ENCODE results near the gene RELL1.

The RELL1 gene

GRCh38 chr4:37652747-37653527, 33.2 kb downstream of the RELL1 start:
- no peak overlapping the region for H3K27ac ChIP-seq (ENCODE audit: low read depth, low read length)
- no peak overlapping the region for H3K4me3 ChIP-seq (ENCODE audit: low read depth, low read length)
- H3K79me2 ChIP-seq (ENCODE audit: control insufficient read depth, insufficient read depth, low read length, unreplicated experiment): peaks cover 6% of the 10 kb centered on the region
- H2AFZ ChIP-seq (ENCODE audit: low read length, unreplicated experiment): no peak overlapping the region
- no peaks in the 10 kb centered on the region for H3K27me3 ChIP-seq (ENCODE audit: insufficient read depth, low read length)
- H3K4me1 ChIP-seq (ENCODE audit: control insufficient read depth, insufficient read depth, low read length, unreplicated experiment): peaks cover 21% of the 10 kb centered on the region
- H3K36me3 ChIP-seq (ENCODE audit: insufficient read depth, low read length): no peaks in the 10 kb centered on the region

DNA sequence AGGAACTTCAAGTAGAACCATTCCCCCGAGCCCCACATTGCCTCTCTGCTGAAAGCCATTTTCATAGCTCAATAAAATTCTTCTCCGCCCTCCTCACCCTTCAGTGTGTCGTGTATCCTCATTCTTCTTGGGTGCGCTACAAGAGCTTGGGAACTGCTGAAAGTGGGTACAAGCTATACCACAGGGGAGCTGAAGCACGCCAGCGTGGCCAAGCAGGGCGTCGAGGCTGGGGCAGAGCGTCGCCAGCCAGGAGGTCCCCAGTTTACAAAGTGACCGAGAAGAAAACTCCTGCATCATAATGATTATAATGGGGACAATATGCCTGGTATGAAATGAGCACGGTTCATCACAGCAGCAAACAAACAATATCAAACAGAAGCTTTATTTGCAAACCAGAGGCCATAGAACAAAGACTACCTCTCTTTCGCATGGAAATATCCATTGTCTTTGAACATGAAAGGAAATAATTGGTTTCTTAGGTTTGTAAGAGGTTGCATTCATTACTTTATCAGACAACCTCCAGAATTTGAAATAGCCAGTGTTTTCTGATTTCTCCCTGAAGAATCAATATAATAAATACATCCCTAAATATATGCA, 34.3 kb downstream of the RELL1 start:
- H3K79me2 ChIP-seq (ENCODE audit: control insufficient read depth, insufficient read depth, low read length, unreplicated experiment): peaks cover 6% of the 10 kb centered on the region
- peaks cover 6% of the 10 kb centered on the region for H3K36me3 ChIP-seq (ENCODE audit: insufficient read depth, low read length)
- H3K27me3 ChIP-seq (ENCODE audit: insufficient read depth, low read length): no peaks in the 10 kb centered on the region
- peaks cover 27% of the 10 kb centered on the region for H3K4me1 ChIP-seq (ENCODE audit: control insufficient read depth, insufficient read depth, low read length, unreplicated experiment)
- H2AFZ ChIP-seq (ENCODE audit: low read length, unreplicated experiment): no peak overlapping the region
- no peak overlapping the region for H3K4me3 ChIP-seq (ENCODE audit: low read depth, low read length)
- no peak overlapping the region for H3K27ac ChIP-seq (ENCODE audit: low read depth, low read length)

DNA sequence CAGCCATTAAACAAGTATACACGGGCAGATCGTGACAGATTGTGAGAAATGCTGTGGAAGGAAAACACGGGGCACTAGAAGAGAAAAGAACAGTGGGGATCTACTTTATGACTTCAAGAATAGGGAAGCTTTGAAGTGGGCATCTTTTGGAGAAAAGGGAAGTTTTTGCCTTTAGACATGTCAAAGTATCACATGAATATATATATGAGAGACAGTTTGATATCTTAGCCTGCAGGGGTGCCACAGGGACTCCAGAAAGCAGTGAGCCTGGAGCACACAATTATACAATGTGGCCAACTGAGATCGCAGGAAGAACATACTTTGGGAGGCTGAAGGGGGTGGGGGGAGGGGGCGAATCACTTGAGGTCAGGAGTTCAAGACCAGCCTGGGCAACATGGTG, 35.7 kb downstream of the RELL1 start:
- Histone ChIP-seq H3K36me3 (ENCODE audit: insufficient read depth, low read length) (peaks cover 14% of the 10 kb centered on the region), H2AFZ (ENCODE audit: low read length, unreplicated experiment) (no peak overlapping the region), H3K27me3 (ENCODE audit: insufficient read depth, low read length) (no peaks in the 10 kb centered on the region), H3K79me2 (ENCODE audit: control insufficient read depth, insufficient read depth, low read length, unreplicated experiment) (peaks cover 6% of the 10 kb centered on the region), H3K4me1 (ENCODE audit: control insufficient read depth, insufficient read depth, low read length, unreplicated experiment) (peaks cover 31% of the 10 kb centered on the region), H3K4me3 (ENCODE audit: low read depth, low read length) (no peak overlapping the region), H3K27ac (ENCODE audit: low read depth, low read length) (no peak overlapping the region)

DNA sequence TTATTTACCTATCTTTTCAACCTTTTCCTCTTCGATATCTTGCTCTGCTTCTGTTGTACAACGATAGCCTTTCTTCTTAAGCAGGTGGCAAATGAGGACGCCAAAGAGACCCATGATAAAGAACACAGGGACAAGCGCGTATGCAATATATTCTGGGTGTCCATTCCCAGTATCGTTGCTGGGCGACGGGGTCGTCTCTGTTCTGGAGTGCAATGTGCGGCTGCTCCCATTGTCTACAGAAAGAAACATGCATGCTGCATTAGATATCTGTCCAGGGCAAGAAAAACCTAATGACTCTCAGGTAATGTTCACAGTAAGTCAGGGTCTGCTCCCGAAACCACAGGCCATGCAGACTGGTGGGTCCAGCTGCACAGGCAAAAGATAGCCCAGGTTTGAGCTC, 36.9 kb downstream of the RELL1 start:
- Histone ChIP-seq H3K4me3 (ENCODE audit: low read depth, low read length) (no peak overlapping the region), H3K79me2 (ENCODE audit: control insufficient read depth, insufficient read depth, low read length, unreplicated experiment) (peaks cover 6% of the 10 kb centered on the region), H2AFZ (ENCODE audit: low read length, unreplicated experiment) (no peak overlapping the region), H3K27me3 (ENCODE audit: insufficient read depth, low read length) (no peaks in the 10 kb centered on the region), H3K27ac (ENCODE audit: low read depth, low read length) (no peak overlapping the region), H3K36me3 (ENCODE audit: insufficient read depth, low read length) (peaks cover 14% of the 10 kb centered on the region), H3K4me1 (ENCODE audit: control insufficient read depth, insufficient read depth, low read length, unreplicated experiment) (peaks cover 40% of the 10 kb centered on the region)

GRCh38 chr4:37648084-37648817, 37.9 kb downstream of the RELL1 start:
- Histone ChIP-seq H3K27ac (ENCODE audit: low read depth, low read length) (peak overlapping the region; percentile 73), H2AFZ (ENCODE audit: low read length, unreplicated experiment) (no peak overlapping the region), H3K27me3 (ENCODE audit: insufficient read depth, low read length) (no peaks in the 10 kb centered on the region), H3K79me2 (ENCODE audit: control insufficient read depth, insufficient read depth, low read length, unreplicated experiment) (peaks cover 6% of the 10 kb centered on the region), H3K4me3 (ENCODE audit: low read depth, low read length) (peak overlapping the region; percentile 61; the same call in 1 of the 2 replicates), H3K4me1 (ENCODE audit: control insufficient read depth, insufficient read depth, low read length, unreplicated experiment) (peaks cover 30% of the 10 kb centered on the region), H3K36me3 (ENCODE audit: insufficient read depth, low read length) (peaks cover 14% of the 10 kb centered on the region)

DNA sequence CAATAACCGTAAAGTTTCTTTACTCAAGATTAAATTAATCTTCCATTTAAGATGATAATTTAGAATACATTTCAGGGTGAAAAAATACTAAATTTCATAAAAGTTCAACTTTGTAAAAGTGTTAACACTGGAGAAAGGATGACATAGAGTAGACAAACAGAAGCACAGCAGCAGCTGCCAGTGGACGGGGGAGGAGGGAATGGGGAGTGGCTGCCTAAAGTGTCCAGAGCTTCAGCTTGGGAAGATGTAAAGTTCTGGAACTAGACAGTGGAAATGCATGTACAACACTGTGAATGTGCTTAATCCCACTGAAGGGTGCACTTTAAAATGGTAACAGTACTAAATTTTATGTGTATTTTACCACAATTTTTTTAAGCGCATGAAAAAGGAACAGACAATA, 39.9 kb downstream of the RELL1 start:
- Histone ChIP-seq H3K4me3 (ENCODE audit: low read depth, low read length) (no peak overlapping the region), H3K27ac (ENCODE audit: low read depth, low read length) (peak overlapping the region; percentile 88; the same call in 1 of the 2 replicates), H3K27me3 (ENCODE audit: insufficient read depth, low read length) (no peaks in the 10 kb centered on the region), H3K4me1 (ENCODE audit: control insufficient read depth, insufficient read depth, low read length, unreplicated experiment) (peaks cover 27% of the 10 kb centered on the region), H3K79me2 (ENCODE audit: control insufficient read depth, insufficient read depth, low read length, unreplicated experiment) (peaks cover 6% of the 10 kb centered on the region), H2AFZ (ENCODE audit: low read length, unreplicated experiment) (no peak overlapping the region), H3K36me3 (ENCODE audit: insufficient read depth, low read length) (peaks cover 14% of the 10 kb centered on the region)

GRCh38 chr4:37645736-37646135, 40.4 kb downstream of the RELL1 start:
- Histone ChIP-seq H3K27me3 (ENCODE audit: insufficient read depth, low read length) (no peaks in the 10 kb centered on the region), H3K36me3 (ENCODE audit: insufficient read depth, low read length) (peaks cover 14% of the 10 kb centered on the region), H2AFZ (ENCODE audit: low read length, unreplicated experiment) (no peak overlapping the region), H3K27ac (ENCODE audit: low read depth, low read length) (peak overlapping the region; percentile 88), H3K4me3 (ENCODE audit: low read depth, low read length) (no peak overlapping the region), H3K4me1 (ENCODE audit: control insufficient read depth, insufficient read depth, low read length, unreplicated experiment) (peaks cover 27% of the 10 kb centered on the region), H3K79me2 (ENCODE audit: control insufficient read depth, insufficient read depth, low read length, unreplicated experiment) (peaks cover 6% of the 10 kb centered on the region)

DNA sequence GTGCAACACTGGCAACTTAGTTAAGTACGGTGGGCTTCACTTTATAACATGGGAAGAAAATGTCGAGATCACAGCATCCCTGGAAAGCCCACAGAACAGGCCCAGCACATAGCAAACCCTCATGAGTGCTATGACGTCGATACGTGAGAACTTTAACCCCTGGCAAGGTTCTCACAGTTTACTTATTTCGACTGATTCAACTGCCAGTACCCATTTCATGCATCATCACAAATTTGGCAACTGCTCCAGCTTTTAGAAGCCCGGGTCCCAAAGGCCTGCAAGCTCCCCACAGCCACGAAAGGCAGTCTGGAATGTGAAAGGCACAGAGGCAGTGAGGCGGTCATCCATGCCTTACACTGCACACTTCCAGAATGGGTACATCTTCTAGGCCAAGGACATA, 41.2 kb downstream of the RELL1 start:
- Histone ChIP-seq H3K4me1 (ENCODE audit: control insufficient read depth, insufficient read depth, low read length, unreplicated experiment) (peaks cover 30% of the 10 kb centered on the region), H3K4me3 (ENCODE audit: low read depth, low read length) (no peak overlapping the region), H3K27me3 (ENCODE audit: insufficient read depth, low read length) (no peaks in the 10 kb centered on the region), H3K79me2 (ENCODE audit: control insufficient read depth, insufficient read depth, low read length, unreplicated experiment) (peaks cover 5% of the 10 kb centered on the region), H3K36me3 (ENCODE audit: insufficient read depth, low read length) (peaks cover 14% of the 10 kb centered on the region), H2AFZ (ENCODE audit: low read length, unreplicated experiment) (no peak overlapping the region), H3K27ac (ENCODE audit: low read depth, low read length) (peak overlapping the region; percentile 92)

GRCh38 chr4:37641886-37642849, 44.0 kb downstream of the RELL1 start:
- Histone ChIP-seq H2AFZ (ENCODE audit: low read length, unreplicated experiment) (no peak overlapping the region), H3K27me3 (ENCODE audit: insufficient read depth, low read length) (no peaks in the 10 kb centered on the region), H3K4me1 (ENCODE audit: control insufficient read depth, insufficient read depth, low read length, unreplicated experiment) (peaks cover 24% of the 10 kb centered on the region), H3K4me3 (ENCODE audit: low read depth, low read length) (no peak overlapping the region), H3K79me2 (ENCODE audit: control insufficient read depth, insufficient read depth, low read length, unreplicated experiment) (no peaks in the 10 kb centered on the region), H3K36me3 (ENCODE audit: insufficient read depth, low read length) (peaks cover 11% of the 10 kb centered on the region), H3K27ac (ENCODE audit: low read depth, low read length) (no peak overlapping the region)

DNA sequence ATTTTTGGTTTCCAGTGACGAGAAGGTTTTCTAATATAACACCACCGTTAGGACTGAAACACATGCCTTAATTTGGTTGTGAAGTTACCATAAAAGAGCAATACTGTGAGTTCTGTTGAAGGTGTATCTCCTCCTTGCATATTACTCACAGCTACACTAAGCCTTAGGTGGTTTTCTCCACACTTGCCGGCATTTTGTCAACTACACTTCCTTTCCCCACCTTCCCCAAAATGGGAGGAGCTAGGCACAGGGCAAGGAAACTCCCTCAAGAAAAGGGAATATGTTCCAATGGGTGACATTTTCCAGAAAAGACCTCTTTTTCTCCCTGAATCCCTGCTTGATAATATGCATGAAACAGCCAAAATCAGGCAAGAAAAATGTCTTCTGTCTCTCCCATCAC, 44.8 kb downstream of the RELL1 start:
- Histone ChIP-seq H2AFZ (ENCODE audit: low read length, unreplicated experiment) (no peak overlapping the region), H3K27ac (ENCODE audit: low read depth, low read length) (no peak overlapping the region), H3K27me3 (ENCODE audit: insufficient read depth, low read length) (no peaks in the 10 kb centered on the region), H3K79me2 (ENCODE audit: control insufficient read depth, insufficient read depth, low read length, unreplicated experiment) (no peaks in the 10 kb centered on the region), H3K36me3 (ENCODE audit: insufficient read depth, low read length) (0 out of 2 replicates have a peak, but pooled peaks cover 8% of the 10 kb centered on the region), H3K4me1 (ENCODE audit: control insufficient read depth, insufficient read depth, low read length, unreplicated experiment) (peaks cover 24% of the 10 kb centered on the region), H3K4me3 (ENCODE audit: low read depth, low read length) (no peak overlapping the region)
